Astrocyte (in vitro differentiated cells and primary cell): ENCODE data around the gene MPRIP. TPM values are rescaled to one million over a fixed set of nuclear protein-coding genes. Genes with fewer than 3 reads are reported as not detected.

Source experiments
- DNase-seq: peaks from one replicate; pipeline ENCODE4 v3.0.0-alpha.2; 2010; ENCODE audit warnings: low read depth
- FAIRE-seq: peaks from 2 replicates; lab custom pipeline; 2011; peaks lifted over from hg19 to GRCh38; lab: Jason Lieb, UNC
- H2AFZ ChIP-seq: 2 replicates; pipeline ENCODE4 v1.6.0; 2012; ENCODE audit warnings: low read depth, low read length, inconsistent platforms
- H3K27ac ChIP-seq: 2 replicates; pipeline ENCODE4 v1.5.1; 2011; ENCODE audit warnings: low read depth, low read length, inconsistent platforms
- H3K27me3 ChIP-seq: 2 replicates; pipeline ENCODE4 v1.6.0; 2011; ENCODE audit warnings: low read length, inconsistent platforms; ENCODE audit not compliant: insufficient read depth
- H3K36me3 ChIP-seq: 2 replicates; pipeline ENCODE4 v1.5.1; 2011; ENCODE audit warnings: low read length, inconsistent platforms; ENCODE audit not compliant: insufficient read depth
- H3K4me1 ChIP-seq: 2 replicates; pipeline ENCODE4 v1.5.1; 2011; ENCODE audit warnings: low read length, inconsistent platforms; ENCODE audit not compliant: insufficient read depth
- H3K4me2 ChIP-seq: 2 replicates; pipeline ENCODE4 v1.6.0; 2012; ENCODE audit warnings: low read length, inconsistent platforms
- H3K4me3 ChIP-seq: 2 replicates; pipeline ENCODE4 v1.5.1; 2011; ENCODE audit warnings: low read depth, mild to moderate bottlenecking, low read length, inconsistent platforms; ENCODE audit not compliant: insufficient read depth
- H3K79me2 ChIP-seq: 2 replicates; pipeline ENCODE4 v1.6.0; 2012; ENCODE audit warnings: mild to moderate bottlenecking, low read length, inconsistent platforms; ENCODE audit not compliant: insufficient read depth
- H3K9ac ChIP-seq: 2 replicates; pipeline ENCODE4 v1.6.0; 2012; ENCODE audit warnings: mild to moderate bottlenecking, low read length, inconsistent platforms
- H3K9me3 ChIP-seq: 2 replicates; pipeline ENCODE4 v1.5.1; 2012; ENCODE audit warnings: low read depth, mild to moderate bottlenecking, low read length, inconsistent platforms; ENCODE audit not compliant: insufficient read depth
- H4K20me1 ChIP-seq: 2 replicates; pipeline ENCODE4 v1.6.0; 2012; ENCODE audit warnings: low read length, inconsistent platforms; ENCODE audit not compliant: insufficient read depth
- H3K27ac Mint-ChIP-seq: one replicate; pipeline ENCODE4 v1.8.0; 2021; ENCODE audit warnings: mild to moderate bottlenecking, mixed read lengths; ENCODE audit not compliant: unreplicated experiment
- H3K27me3 Mint-ChIP-seq: one replicate; pipeline ENCODE4 v1.8.0; 2021; ENCODE audit warnings: low read depth, mixed read lengths; ENCODE audit not compliant: unreplicated experiment
- H3K36me3 Mint-ChIP-seq: one replicate; pipeline ENCODE4 v1.8.0; 2021; ENCODE audit warnings: low read depth, mixed read lengths; ENCODE audit not compliant: unreplicated experiment
- H3K4me1 Mint-ChIP-seq: one replicate; pipeline ENCODE4 v1.8.0; 2021; ENCODE audit warnings: low read depth, mixed read lengths; ENCODE audit not compliant: unreplicated experiment
- H3K4me3 Mint-ChIP-seq: one replicate; pipeline ENCODE4 v1.8.0; 2021; ENCODE audit warnings: mild to moderate bottlenecking, moderate library complexity, mixed read lengths; ENCODE audit not compliant: unreplicated experiment
- H3K9me3 Mint-ChIP-seq: one replicate; pipeline ENCODE4 v1.8.0; 2021; ENCODE audit warnings: mild to moderate bottlenecking, mixed read lengths; ENCODE audit not compliant: unreplicated experiment
- EZH2 ChIP-seq: IDR thresholded peaks from 2 replicates; pipeline ENCODE4 v1.6.1; 2012; ENCODE audit warnings: mild to moderate bottlenecking, low read length, inconsistent platforms; ENCODE audit not compliant: insufficient read depth
- total RNA-seq: library from RNA; stranded (reverse); gene quantifications from 2 replicates; pipeline ENCODE4 v1.2.1, GENCODE V29; 2021
- TF ChIP-seq, protein P1 (sequence below): IDR thresholded peaks from 2 replicates; pipeline ENCODE4 v1.5.1; 2011; ENCODE audit warnings: low read depth, mild to moderate bottlenecking, inconsistent platforms, low read length, moderate library complexity; ENCODE audit not compliant: insufficient read depth

MPRIP gene
- total RNA-seq, 1 donor from 2014 or later: 176 TPM

DNA sequence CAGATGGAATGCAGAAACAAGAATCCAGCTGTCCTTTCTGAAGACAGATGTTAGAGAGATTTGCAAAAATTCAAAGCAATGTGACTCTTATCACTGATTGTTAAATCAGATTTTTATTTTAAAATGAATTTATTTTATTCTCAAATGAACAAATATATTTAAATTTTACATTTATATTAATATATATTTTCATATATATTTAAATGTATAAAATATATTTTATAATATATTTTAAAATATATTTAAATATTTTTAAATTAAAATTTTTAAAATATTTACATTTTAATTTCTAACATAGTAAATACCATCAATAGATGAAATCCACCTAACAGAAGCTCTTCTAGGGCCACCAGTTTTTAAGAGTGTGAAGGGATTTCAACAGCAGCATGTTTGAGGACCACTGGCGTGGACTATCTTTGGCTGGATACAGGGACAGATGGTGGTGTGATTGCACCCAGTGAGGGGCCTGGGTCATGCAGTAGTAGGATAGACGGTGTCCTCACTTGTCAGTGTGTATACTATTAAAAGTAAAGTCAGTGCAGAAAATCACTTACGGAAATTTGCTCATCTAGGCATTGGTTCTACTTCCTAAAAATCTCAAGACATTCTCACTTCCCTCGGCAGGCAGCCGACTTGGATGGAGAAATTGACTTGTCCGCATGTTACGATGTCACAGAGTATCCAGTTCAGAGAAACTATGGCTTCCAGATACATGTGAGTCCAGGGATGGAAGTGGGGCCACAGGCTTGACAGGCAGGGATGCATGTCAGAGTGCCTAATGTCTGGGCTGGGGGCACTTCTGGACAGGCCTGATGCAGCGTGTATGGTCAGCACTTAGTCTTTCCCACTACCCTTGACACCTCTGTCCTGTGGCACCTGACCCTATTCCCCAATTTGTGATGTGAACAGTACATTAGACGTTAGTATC, 107.5 kb downstream of the MPRIP start:
- DNase-seq (no peak), FAIRE-seq (no peak)
- Histone ChIP-seq H3K79me2 (peaks cover 15% of the 10 kb centered on the region), H3K4me1 (peaks cover 32% of the 10 kb centered on the region), H3K4me2 (no peak overlapping the region), H3K27me3 (no peaks in the 10 kb centered on the region), H4K20me1 (peaks cover 42% of the 10 kb centered on the region), H3K36me3 (peaks cover 48% of the 10 kb centered on the region), H3K27ac (peak overlapping the region; percentile 84), H3K9ac (no peak overlapping the region), H2AFZ (no peak overlapping the region), H3K9me3 (no peaks in the 10 kb centered on the region), H3K4me3 (no peak overlapping the region)
- peaks cover 34% of the 10 kb centered on the region for H3K36me3 Mint-ChIP-seq
- H3K9me3 Mint-ChIP-seq: no peaks in the 10 kb centered on the region
- H3K4me1 Mint-ChIP-seq: peaks cover 18% of the 10 kb centered on the region
- H3K4me3 Mint-ChIP-seq: no peak overlapping the region
- no peak for TF ChIP-seq EZH2
- TF ChIP-seq, protein P1, sequence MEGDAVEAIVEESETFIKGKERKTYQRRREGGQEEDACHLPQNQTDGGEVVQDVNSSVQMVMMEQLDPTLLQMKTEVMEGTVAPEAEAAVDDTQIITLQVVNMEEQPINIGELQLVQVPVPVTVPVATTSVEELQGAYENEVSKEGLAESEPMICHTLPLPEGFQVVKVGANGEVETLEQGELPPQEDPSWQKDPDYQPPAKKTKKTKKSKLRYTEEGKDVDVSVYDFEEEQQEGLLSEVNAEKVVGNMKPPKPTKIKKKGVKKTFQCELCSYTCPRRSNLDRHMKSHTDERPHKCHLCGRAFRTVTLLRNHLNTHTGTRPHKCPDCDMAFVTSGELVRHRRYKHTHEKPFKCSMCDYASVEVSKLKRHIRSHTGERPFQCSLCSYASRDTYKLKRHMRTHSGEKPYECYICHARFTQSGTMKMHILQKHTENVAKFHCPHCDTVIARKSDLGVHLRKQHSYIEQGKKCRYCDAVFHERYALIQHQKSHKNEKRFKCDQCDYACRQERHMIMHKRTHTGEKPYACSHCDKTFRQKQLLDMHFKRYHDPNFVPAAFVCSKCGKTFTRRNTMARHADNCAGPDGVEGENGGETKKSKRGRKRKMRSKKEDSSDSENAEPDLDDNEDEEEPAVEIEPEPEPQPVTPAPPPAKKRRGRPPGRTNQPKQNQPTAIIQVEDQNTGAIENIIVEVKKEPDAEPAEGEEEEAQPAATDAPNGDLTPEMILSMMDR: no peak
- H3K27me3 Mint-ChIP-seq: no peaks in the 10 kb centered on the region
- H3K27ac Mint-ChIP-seq: no peak overlapping the region

DNA sequence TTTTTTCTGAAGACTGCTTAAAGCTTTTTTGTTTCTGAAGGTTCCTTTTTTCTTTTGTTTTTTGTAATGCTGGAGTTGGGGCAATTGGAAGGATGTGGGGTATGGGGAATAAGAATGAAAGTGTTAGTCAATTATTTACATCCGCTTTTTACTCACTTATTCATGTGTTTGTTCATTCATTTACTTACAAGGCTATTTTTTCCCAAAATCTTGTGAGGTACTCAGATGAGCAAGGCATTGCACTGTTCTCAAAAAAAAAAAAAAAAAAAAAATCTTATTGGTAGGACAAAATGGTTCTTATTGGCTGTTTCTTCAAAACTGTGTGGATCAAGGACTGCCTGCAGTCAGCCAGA, 108.2 kb downstream of the MPRIP start:
- Histone ChIP-seq H3K9ac (no peak overlapping the region), H2AFZ (no peak overlapping the region), H3K4me2 (peak overlapping the region; percentile 31), H3K79me2 (peaks cover 15% of the 10 kb centered on the region), H3K4me1 (peaks cover 33% of the 10 kb centered on the region), H3K27ac (peak overlapping the region; percentile 84), H3K9me3 (no peaks in the 10 kb centered on the region), H3K4me3 (no peak overlapping the region), H3K27me3 (no peaks in the 10 kb centered on the region), H4K20me1 (peaks cover 40% of the 10 kb centered on the region), H3K36me3 (peaks cover 47% of the 10 kb centered on the region)
- Mint-ChIP-seq H3K36me3 (peaks cover 37% of the 10 kb centered on the region), H3K27me3 (no peaks in the 10 kb centered on the region), H3K4me1 (peaks cover 18% of the 10 kb centered on the region), H3K9me3 (no peaks in the 10 kb centered on the region), H3K4me3 (no peak overlapping the region), H3K27ac (no peak overlapping the region)
- FAIRE-seq (no peak), DNase-seq (no peak)
- no peak for TF ChIP-seq EZH2
- TF ChIP-seq, protein P1: no peak

DNA sequence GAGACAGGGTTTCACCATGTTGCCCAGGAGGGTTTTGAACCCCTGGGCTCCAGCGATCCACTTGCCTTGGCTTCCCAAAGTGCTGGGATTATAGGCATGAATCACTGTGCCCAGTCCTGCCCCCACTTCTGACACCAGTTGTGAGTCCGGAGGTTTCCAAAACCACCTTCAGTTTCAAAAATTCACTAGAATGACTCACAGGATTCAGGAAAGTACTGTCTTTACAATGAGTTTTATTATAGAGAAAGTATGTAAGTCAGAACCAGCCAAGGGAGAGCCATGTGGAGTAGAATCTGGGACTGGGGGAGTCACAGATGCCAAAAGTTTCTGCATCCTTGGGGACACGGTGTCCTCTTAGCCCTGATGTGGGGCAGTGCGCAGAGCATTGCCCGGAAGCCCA, 108.8 kb downstream of the MPRIP start:
- FAIRE-seq (peak; percentile 9), DNase-seq (peak; percentile 85)
- Histone ChIP-seq H2AFZ (no peak overlapping the region), H3K4me2 (peak overlapping the region; percentile 68), H3K4me1 (peaks cover 39% of the 10 kb centered on the region), H3K9ac (peak overlapping the region; percentile 72), H3K9me3 (no peaks in the 10 kb centered on the region), H3K27ac (peak overlapping the region; percentile 84), H4K20me1 (peaks cover 40% of the 10 kb centered on the region), H3K79me2 (peaks cover 15% of the 10 kb centered on the region), H3K4me3 (no peak overlapping the region), H3K36me3 (peaks cover 44% of the 10 kb centered on the region), H3K27me3 (no peaks in the 10 kb centered on the region)
- H3K9me3 Mint-ChIP-seq: no peaks in the 10 kb centered on the region
- H3K4me1 Mint-ChIP-seq: peaks cover 18% of the 10 kb centered on the region
- TF ChIP-seq EZH2: no peak
- peaks cover 37% of the 10 kb centered on the region for H3K36me3 Mint-ChIP-seq
- H3K27ac Mint-ChIP-seq: no peak overlapping the region
- H3K4me3 Mint-ChIP-seq: no peak overlapping the region
- H3K27me3 Mint-ChIP-seq: no peaks in the 10 kb centered on the region
